MM.1S (cell line): ENCODE data around the gene CLEC4M.

ENCODE experiments used
- DNase-seq: peaks from one replicate; pipeline ENCODE4 v3.0.0-alpha.2; 2015
- H2AFZ ChIP-seq: fragments of 300-600 bp; sonication (generic); 2 replicates; pipeline ENCODE4 v1.6.0; 2016; ENCODE audit warnings: antibody characterized with exemption, low read length
- H3F3A ChIP-seq: fragments of 300-600 bp; sonication (generic); 2 replicates; pipeline ENCODE4 v1.6.1; 2016; ENCODE audit warnings: mild to moderate bottlenecking, antibody characterized with exemption, low read length, moderate library complexity, mixed read lengths; ENCODE audit not compliant: insufficient read depth
- H3K27ac ChIP-seq: fragments of 300-600 bp; sonication (generic); 2 replicates; pipeline ENCODE4 v1.5.1; 2016; ENCODE audit warnings: mild to moderate bottlenecking, low read length
- H3K27me3 ChIP-seq: fragments of 300-600 bp; sonication (generic); replicated peaks from 2 replicates; pipeline ENCODE4 v1.6.0; 2016; ENCODE audit warnings: low read length; ENCODE audit not compliant: insufficient read depth
- H3K36me3 ChIP-seq: fragments of 300-600 bp; sonication (generic); replicated peaks from 2 replicates; pipeline ENCODE4 v1.6.1; 2016; ENCODE audit warnings: mild to moderate bottlenecking, low read length, mixed read lengths; ENCODE audit not compliant: insufficient read depth
- H3K4me1 ChIP-seq: fragments of 300-600 bp; sonication (generic); 2 replicates; pipeline ENCODE4 v1.6.1; 2016; ENCODE audit warnings: low read length, mixed read lengths
- H3K4me2 ChIP-seq: fragments of 300-600 bp; sonication (generic); 2 replicates; pipeline ENCODE4 v1.6.0; 2016; ENCODE audit warnings: low read depth, low read length
- H3K4me3 ChIP-seq: fragments of 300-600 bp; sonication (generic); 2 replicates; pipeline ENCODE4 v1.5.1; 2016; ENCODE audit warnings: low read length, mixed read lengths
- H3K79me2 ChIP-seq: fragments of 300-600 bp; sonication (generic); 2 replicates; pipeline ENCODE4 v1.6.1; 2016; ENCODE audit warnings: mixed run types, low read length, mixed read lengths
- H3K9ac ChIP-seq: fragments of 300-600 bp; sonication (generic); 2 replicates; pipeline ENCODE4 v1.6.1; 2016; ENCODE audit warnings: low read length, mixed read lengths
- H3K9me2 ChIP-seq: fragments of 300-600 bp; sonication (generic); replicated peaks from 2 replicates; pipeline ENCODE4 v1.6.1; 2016; ENCODE audit warnings: mild to moderate bottlenecking, low read length, mixed read lengths; ENCODE audit not compliant: insufficient read depth
- H3K9me3 ChIP-seq: fragments of 300-600 bp; sonication (generic); replicated peaks from 2 replicates; pipeline ENCODE4 v1.6.1; 2016; ENCODE audit warnings: mild to moderate bottlenecking, low read length, mixed read lengths; ENCODE audit not compliant: insufficient read depth
- H4K20me1 ChIP-seq: fragments of 300-600 bp; sonication (generic); 2 replicates; pipeline ENCODE4 v1.6.1; 2016; ENCODE audit warnings: mild to moderate bottlenecking, low read length, moderate library complexity, mixed read lengths; ENCODE audit not compliant: insufficient read depth
- CTCF ChIP-seq: fragments of 300-600 bp; sonication (generic); IDR thresholded peaks from 2 replicates; pipeline ENCODE4 v1.5.1; 2016; ENCODE audit warnings: antibody characterized with exemption, low read length, mixed read lengths
- EZH2 ChIP-seq: fragments of 300-600 bp; sonication (generic); optimal IDR thresholded peaks from 2 replicates; pipeline ENCODE3; 2017; ENCODE audit warnings: low read depth, mild to moderate bottlenecking, antibody characterized with exemption, low read length, mixed read lengths
- EZH2phosphoT487 ChIP-seq: fragments of 300-600 bp; sonication (generic); IDR thresholded peaks from 2 replicates; pipeline ENCODE4 v1.6.1; 2018; ENCODE audit warnings: antibody characterized with exemption, low read length

Gene CLEC4M

GRCh38 chr19:7740682-7741054, 22.4 kb upstream of the CLEC4M start:
- H4K20me1 ChIP-seq = no peaks in the 10 kb centered on the region
- no peaks in the 10 kb centered on the region for H3K9me3 ChIP-seq
- no peaks in the 10 kb centered on the region for H3K36me3 ChIP-seq
- no peak overlapping the region for H3K4me3 ChIP-seq
- H3K4me1 ChIP-seq = no peaks in the 10 kb centered on the region
- TF ChIP-seq EZH2phosphoT487 (no peak), EZH2 (no peak), CTCF (no peak)
- H3K27me3 ChIP-seq = peaks cover 89% of the 10 kb centered on the region
- no peak overlapping the region for H2AFZ ChIP-seq
- H3K79me2 ChIP-seq = no peaks in the 10 kb centered on the region
- H3K4me2 ChIP-seq = no peak overlapping the region
- no peak overlapping the region for H3K9ac ChIP-seq
- H3K27ac ChIP-seq = no peak overlapping the region
- H3K9me2 ChIP-seq = no peaks in the 10 kb centered on the region
- DNase-seq = no peak
- no peaks in the 10 kb centered on the region for H3F3A ChIP-seq

- Histone ChIP-seq H3K9me3 (no peaks in the 10 kb centered on the region), H4K20me1 (no peaks in the 10 kb centered on the region), H3F3A (no peaks in the 10 kb centered on the region), H3K4me3 (no peak overlapping the region), H3K9ac (no peak overlapping the region), H3K4me1 (no peaks in the 10 kb centered on the region), H3K36me3 (no peaks in the 10 kb centered on the region), H3K27ac (no peak overlapping the region), H3K9me2 (no peaks in the 10 kb centered on the region), H3K4me2 (no peak overlapping the region), H2AFZ (no peak overlapping the region), H3K27me3 (peaks cover 72% of the 10 kb centered on the region), H3K79me2 (no peaks in the 10 kb centered on the region)
- DNase-seq = no peak
- TF ChIP-seq EZH2 (no peak), CTCF (no peak), EZH2phosphoT487 (no peak)
Measured at GRCh38 chr19:7742575-7742974, 20.5 kb upstream of the CLEC4M start.

GRCh38 chr19:7742991-7743390, 20.1 kb upstream of the CLEC4M start:
- DNase-seq = no peak
- TF ChIP-seq CTCF (no peak), EZH2phosphoT487 (no peak), EZH2 (no peak)

More at GRCh38 chr19:7742991-7743390, 20.1 kb upstream of the CLEC4M start:
- Histone ChIP-seq H3K27me3 (peaks cover 72% of the 10 kb centered on the region), H3K36me3 (no peaks in the 10 kb centered on the region), H4K20me1 (no peaks in the 10 kb centered on the region), H3K4me3 (no peak overlapping the region), H3K4me1 (no peaks in the 10 kb centered on the region), H2AFZ (no peak overlapping the region), H3K4me2 (no peak overlapping the region), H3F3A (no peaks in the 10 kb centered on the region), H3K9me2 (no peaks in the 10 kb centered on the region), H3K27ac (no peak overlapping the region), H3K9me3 (no peaks in the 10 kb centered on the region), H3K79me2 (no peaks in the 10 kb centered on the region), H3K9ac (no peak overlapping the region)
